ENCODE results near the gene HSPA4. TPM values are rescaled to one million over a fixed set of nuclear protein-coding genes. Genes with fewer than 3 reads are reported as not detected.
A peak's percentile ranks its signal among the peaks of the same experiment; 100 is the strongest.
"Not testable (repeated sequence)": the region's sequence is repeated elsewhere in the genome, so short reads cannot be mapped to it uniquely, and the experiment has no call there.

The HSPA4 gene
- total RNA-seq, 1 experiment from 2014 or later, result 70.6 TPM

GRCh38 chr5:133129950-133130349, 78.1 kb downstream of the HSPA4 start:
- no TSS peak for BruUV-seq (replicated peaks)
- no peak for ATAC-seq

DNA sequence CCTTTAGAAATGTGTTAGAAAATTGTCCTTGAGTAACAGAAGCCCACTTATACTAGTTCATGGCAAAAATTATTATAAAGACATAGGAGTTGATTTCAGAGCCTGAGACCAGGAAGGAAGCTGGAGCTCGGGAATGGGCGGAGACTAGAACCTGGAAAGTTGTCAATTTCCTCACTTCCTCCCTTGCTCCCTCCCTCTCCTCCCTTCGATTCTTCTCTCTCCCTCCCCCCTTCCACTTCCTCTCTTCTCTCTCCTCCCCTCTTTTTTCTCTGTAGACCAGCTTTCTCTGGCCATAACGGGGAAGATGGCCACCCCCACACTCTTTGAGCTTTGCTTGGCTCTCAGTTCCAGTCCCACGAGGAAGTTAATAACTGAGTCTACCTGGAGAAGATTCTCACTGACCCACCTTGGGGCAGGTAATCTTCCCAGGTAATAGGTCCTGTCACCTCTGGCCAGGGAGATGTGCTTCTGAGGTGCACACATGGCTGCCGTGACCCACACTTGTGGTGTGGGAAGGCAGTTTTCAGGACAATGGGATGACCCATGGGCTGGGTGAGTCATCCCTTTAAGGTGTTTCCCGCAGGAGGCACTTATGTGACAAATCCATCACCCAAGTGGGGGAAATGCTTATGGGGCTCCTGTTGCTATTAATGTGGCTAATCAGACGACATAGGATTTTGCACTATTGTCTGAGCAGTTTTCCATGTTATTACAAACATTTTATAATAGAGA, 78.7 kb downstream of the HSPA4 start:
- ATAC-seq, result peak; percentile 33; the same call in 1 of the 2 replicates
- CTCF ChIA-PET, result no interaction called here
- H3K9me2 ChIP-seq (replicated peaks; ENCODE audit: low read length), result no peaks in the 10 kb centered on the region
- H3K27ac ChIP-seq (ENCODE audit: low read length), result no peak overlapping the region
- no peaks in the 10 kb centered on the region for H4K20me1 ChIP-seq (ENCODE audit: low read length)
- H3K4me2 ChIP-seq (ENCODE audit: low read length), result no peak overlapping the region; the same call in 1 of the 2 replicates
- H2AFZ ChIP-seq (ENCODE audit: low read length), result 0 out of 2 replicates have a peak overlapping the region, but pooled peaks have one; percentile 38
- intact Hi-C loops (cut with micrococcal nuclease), result no loop called here
- TF ChIP-seq EZH2 (IDR thresholded peaks at IDR 0.05; ENCODE audit: low read length, unreplicated experiment) (no peak), EZH2phosphoT487 (IDR thresholded peaks at IDR 0.05; ENCODE audit: borderline replicate concordance, low read length) (no peak)
- TF ChIP-seq, protein P1, sequence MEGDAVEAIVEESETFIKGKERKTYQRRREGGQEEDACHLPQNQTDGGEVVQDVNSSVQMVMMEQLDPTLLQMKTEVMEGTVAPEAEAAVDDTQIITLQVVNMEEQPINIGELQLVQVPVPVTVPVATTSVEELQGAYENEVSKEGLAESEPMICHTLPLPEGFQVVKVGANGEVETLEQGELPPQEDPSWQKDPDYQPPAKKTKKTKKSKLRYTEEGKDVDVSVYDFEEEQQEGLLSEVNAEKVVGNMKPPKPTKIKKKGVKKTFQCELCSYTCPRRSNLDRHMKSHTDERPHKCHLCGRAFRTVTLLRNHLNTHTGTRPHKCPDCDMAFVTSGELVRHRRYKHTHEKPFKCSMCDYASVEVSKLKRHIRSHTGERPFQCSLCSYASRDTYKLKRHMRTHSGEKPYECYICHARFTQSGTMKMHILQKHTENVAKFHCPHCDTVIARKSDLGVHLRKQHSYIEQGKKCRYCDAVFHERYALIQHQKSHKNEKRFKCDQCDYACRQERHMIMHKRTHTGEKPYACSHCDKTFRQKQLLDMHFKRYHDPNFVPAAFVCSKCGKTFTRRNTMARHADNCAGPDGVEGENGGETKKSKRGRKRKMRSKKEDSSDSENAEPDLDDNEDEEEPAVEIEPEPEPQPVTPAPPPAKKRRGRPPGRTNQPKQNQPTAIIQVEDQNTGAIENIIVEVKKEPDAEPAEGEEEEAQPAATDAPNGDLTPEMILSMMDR (conservative IDR thresholded peaks at IDR 0.05; ENCODE audit: low read depth, low read length), result no peak
- no TSS peak for BruUV-seq (replicated peaks)
- no peak overlapping the region for H3K9ac ChIP-seq (ENCODE audit: low read length)
- POLR2A ChIA-PET (ENCODE audit: unreplicated experiment), result no interaction called here
- H3K4me3 ChIP-seq (ENCODE audit: low read length), result no peak overlapping the region
- DNase-seq, result peak; percentile 47
- no peaks in the 10 kb centered on the region for H3K36me3 ChIP-seq (ENCODE audit: low read depth, low read length)
- no peaks in the 10 kb centered on the region for H3K9me3 ChIP-seq (ENCODE audit: low read length)
- H3F3A ChIP-seq (ENCODE audit: low read length, unreplicated experiment), result no peaks in the 10 kb centered on the region
- H3K27me3 ChIP-seq (ENCODE audit: low read length), result no peaks in the 10 kb centered on the region
- H3K79me2 ChIP-seq (ENCODE audit: low read length), result no peaks in the 10 kb centered on the region
- H3K4me1 ChIP-seq (ENCODE audit: insufficient read depth, low read length), result peaks cover 5% of the 10 kb centered on the region; the same call in 1 of the 2 replicates

More at GRCh38 chr5:133129950-133130349, 78.1 kb downstream of the HSPA4 start:
- Histone ChIP-seq H3K27ac (ENCODE audit: low read length) (no peak overlapping the region), H3F3A (ENCODE audit: low read length, unreplicated experiment) (no peaks in the 10 kb centered on the region), H3K79me2 (ENCODE audit: low read length) (no peaks in the 10 kb centered on the region), H3K27me3 (ENCODE audit: low read length) (no peaks in the 10 kb centered on the region), H3K36me3 (ENCODE audit: low read depth, low read length) (no peaks in the 10 kb centered on the region), H4K20me1 (ENCODE audit: low read length) (no peaks in the 10 kb centered on the region), H3K4me2 (ENCODE audit: low read length) (no peak overlapping the region), H3K9me2 (replicated peaks; ENCODE audit: low read length) (no peaks in the 10 kb centered on the region), H3K4me1 (ENCODE audit: insufficient read depth, low read length) (peaks cover 5% of the 10 kb centered on the region; the same call in 1 of the 2 replicates), H3K4me3 (ENCODE audit: low read length) (no peak overlapping the region), H2AFZ (ENCODE audit: low read length) (no peak overlapping the region), H3K9ac (ENCODE audit: low read length) (no peak overlapping the region), H3K9me3 (ENCODE audit: low read length) (no peaks in the 10 kb centered on the region)
- intact Hi-C loops (cut with micrococcal nuclease), result no loop called here
- ChIA-PET CTCF (no interaction called here), POLR2A (ENCODE audit: unreplicated experiment) (no interaction called here)
- DNase-seq, result no peak
- TF ChIP-seq EZH2 (IDR thresholded peaks at IDR 0.05; ENCODE audit: low read length, unreplicated experiment) (no peak), EZH2phosphoT487 (IDR thresholded peaks at IDR 0.05; ENCODE audit: borderline replicate concordance, low read length) (no peak)
- TF ChIP-seq, protein P1 (conservative IDR thresholded peaks at IDR 0.05; ENCODE audit: low read depth, low read length), result no peak

- Histone ChIP-seq H3K27ac (ENCODE audit: low read length) (no peak overlapping the region), H3K9ac (ENCODE audit: low read length) (no peak overlapping the region), H3K36me3 (ENCODE audit: low read depth, low read length) (no peaks in the 10 kb centered on the region), H2AFZ (ENCODE audit: low read length) (no peak overlapping the region), H4K20me1 (ENCODE audit: low read length) (no peaks in the 10 kb centered on the region), H3K9me2 (replicated peaks; ENCODE audit: low read length) (no peaks in the 10 kb centered on the region), H3K4me3 (ENCODE audit: low read length) (no peak overlapping the region), H3K27me3 (ENCODE audit: low read length) (no peaks in the 10 kb centered on the region), H3K4me2 (ENCODE audit: low read length) (no peak overlapping the region), H3K9me3 (ENCODE audit: low read length) (no peaks in the 10 kb centered on the region), H3F3A (ENCODE audit: low read length, unreplicated experiment) (no peaks in the 10 kb centered on the region), H3K4me1 (ENCODE audit: insufficient read depth, low read length) (peaks cover 5% of the 10 kb centered on the region; the same call in 1 of the 2 replicates), H3K79me2 (ENCODE audit: low read length) (no peaks in the 10 kb centered on the region)
- ChIA-PET CTCF (no interaction called here), POLR2A (ENCODE audit: unreplicated experiment) (interaction anchor here (0.5 kb wide), 1 partner anchor 153 kb away, joined by 3 read pairs; no protein-coding TSS in a partner anchor)
- intact Hi-C loops (cut with micrococcal nuclease), result no loop called here
- no peak for ATAC-seq
- no TSS peak for BruUV-seq (replicated peaks)
- DNase-seq, result no peak
- TF ChIP-seq EZH2phosphoT487 (IDR thresholded peaks at IDR 0.05; ENCODE audit: borderline replicate concordance, low read length) (no peak), EZH2 (IDR thresholded peaks at IDR 0.05; ENCODE audit: low read length, unreplicated experiment) (no peak)
- TF ChIP-seq, protein P1 (conservative IDR thresholded peaks at IDR 0.05; ENCODE audit: low read depth, low read length), result no peak
These were observed 80.9 kb downstream of the HSPA4 start for GRCh38 chr5:133132717-133133116.

GRCh38 chr5:133133241-133133640, 81.4 kb downstream of the HSPA4 start:
- H3K4me1 ChIP-seq (ENCODE audit: insufficient read depth, low read length); H3K4me3 ChIP-seq (ENCODE audit: low read length); ATAC-seq; H3K36me3 ChIP-seq (ENCODE audit: low read depth, low read length); H3K4me2 ChIP-seq (ENCODE audit: low read length); BruUV-seq (replicated peaks); H3K27ac ChIP-seq (ENCODE audit: low read length); H3K9me2 ChIP-seq (replicated peaks; ENCODE audit: low read length); H3K9me3 ChIP-seq (ENCODE audit: low read length); POLR2A ChIA-PET (ENCODE audit: unreplicated experiment); intact Hi-C loops (cut with micrococcal nuclease); DNase-seq; H4K20me1 ChIP-seq (ENCODE audit: low read length); H3K9ac ChIP-seq (ENCODE audit: low read length); CTCF ChIA-PET; H3F3A ChIP-seq (ENCODE audit: low read length, unreplicated experiment); H3K79me2 ChIP-seq (ENCODE audit: low read length); H3K27me3 ChIP-seq (ENCODE audit: low read length); H2AFZ ChIP-seq (ENCODE audit: low read length): not testable (repeated sequence)
